Esophagus muscularis mucosa (tissue), 4 donors: ENCODE measurements around the gene NTM. TPM values are rescaled to one million over a fixed set of nuclear protein-coding genes. Genes with fewer than 3 reads are reported as not detected.

ENCODE experiments used
- DNase-seq: peaks from one replicate; pipeline ENCODE4 v3.0.0-alpha.2; 2017; ENCODE audit errors: extremely low spot score
- H3K27ac ChIP-seq, 4 donors: fragments of 200-600 bp; sonication (generic); replicated peaks in 1 of 4; 1 replicate in 3 of 4; 2 replicates in 1 of 4; pipeline ENCODE4 v1.5.1; 2016 to 2019; ENCODE audit warnings: mild to moderate bottlenecking in 1 of 4
- H3K27me3 ChIP-seq, 4 donors: fragments of 200-600 bp; sonication (generic); one replicate each; pipeline versions ENCODE4 v1.5.1 to v1.6.0; 2016 to 2019
- H3K36me3 ChIP-seq, 4 donors: fragments of 200-600 bp; sonication (generic); one replicate each; pipeline ENCODE4 v1.5.1; 2016 to 2019
- H3K4me1 ChIP-seq, 4 donors: fragments of 200-600 bp; sonication (generic); one replicate each; pipeline ENCODE4 v1.5.1; 2016 to 2019
- H3K4me3 ChIP-seq, 4 donors: fragments of 200-600 bp; sonication (generic); 1 replicate in 2 of 4; 2 replicates in 2 of 4; pipeline ENCODE4 v1.5.1; 2016 to 2019; ENCODE audit warnings: mild to moderate bottlenecking in 4 of 4, moderate library complexity in 1 of 4
- H3K9me3 ChIP-seq, 4 donors: fragments of 200-600 bp; sonication (generic); 1 replicate in 3 of 4; 2 replicates in 1 of 4; pipeline ENCODE4 v1.5.1; 2016 to 2019
- EP300 ChIP-seq: sonication (generic); formaldehyde crosslinking; IDR thresholded peaks from one replicate; pipeline ENCODE4 v1.6.1; 2017; ENCODE audit warnings: antibody characterized with exemption
- POLR2A ChIP-seq: fragments of 450-650 bp; IDR thresholded peaks from one replicate; pipeline ENCODE4 v1.6.1; 2017; ENCODE audit warnings: antibody characterized with exemption, moderate library complexity, mild to moderate bottlenecking, low read depth
- POLR2AphosphoS5 ChIP-seq, 2 donors: sonication (generic); formaldehyde crosslinking; IDR thresholded peaks; one replicate each; pipeline ENCODE4 v1.6.1; 2017; ENCODE audit warnings: antibody characterized with exemption in 2 of 2
- WGBS: methylation state at CpG from one replicate; pipeline ENCODE4 v1.1.5; 2018; 5-methylcytosine and 5-hydroxymethylcytosine counted together
- intact Hi-C: fragments of 100-400 bp; cut with DNase I; formaldehyde crosslinking; loops from one replicate; pipeline ENCODE4 v1.15.1; 2023
- total RNA-seq, 4 donors: library from RNA; depleted of rRNA; stranded (reverse); fragments of >200 nt; gene quantifications; one replicate each; pipeline versions ENCODE4 v1.1.0 to v1.2.1, GENCODE V29; 2016
- TF ChIP-seq, protein P1 (sequence below), 3 experiments: fragments of 200-600 bp in 2 of 3; fragments of 450-650 bp in 1 of 3; sonication (generic) in 2 of 3; IDR thresholded peaks; one replicate each; pipeline ENCODE4 v1.5.1; 2017 to 2019; ENCODE audit warnings: antibody characterized with exemption in 3 of 3, mild to moderate bottlenecking in 2 of 3, moderate library complexity in 1 of 3

NTM gene
- total RNA-seq, 4 donors from 2014 or later, result 5.6 to 25.3 (median 8.3) TPM

DNA sequence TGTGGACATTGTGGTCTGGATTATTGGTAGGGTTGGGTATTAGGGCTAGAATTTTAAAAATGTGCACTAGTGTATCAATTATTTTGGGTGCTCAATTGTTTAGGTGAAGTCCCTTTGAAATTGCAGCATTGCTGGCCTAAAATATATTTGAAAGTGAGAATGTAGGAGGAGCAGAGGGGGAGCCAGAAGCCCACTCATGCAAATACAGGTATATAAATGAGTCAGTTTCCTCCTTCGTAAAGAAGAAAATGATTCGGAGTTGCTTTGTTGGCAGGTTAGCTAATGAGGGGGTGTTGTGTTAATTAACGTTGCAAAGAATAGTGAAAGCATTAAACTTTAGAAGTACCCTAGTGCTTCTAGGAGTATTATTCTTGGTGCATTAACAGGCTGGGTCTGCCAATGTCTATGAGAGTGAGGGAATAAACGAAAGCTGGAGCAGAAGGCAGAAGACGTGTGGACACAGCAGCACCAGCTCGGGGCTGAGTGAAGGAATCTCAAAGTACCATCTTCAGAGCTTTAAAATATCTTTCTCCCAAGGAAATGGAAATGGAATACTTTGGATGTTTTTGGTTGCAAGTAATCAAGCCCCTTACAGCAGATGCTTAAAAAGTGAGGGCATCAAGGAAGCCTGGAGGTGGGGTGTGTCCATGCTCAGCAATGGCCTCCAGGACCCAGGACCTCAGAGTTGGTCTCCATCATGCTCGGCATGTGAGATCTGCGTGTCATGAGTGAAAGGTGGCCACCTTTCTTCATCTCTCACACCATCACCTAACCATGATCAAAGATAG lies 522.9 kb downstream of the NTM start:
- no peak for DNase-seq
- Histone ChIP-seq H3K27me3 (no peaks in the 10 kb centered on the region), H3K27ac (no peak overlapping the region), H3K4me3 (no peak overlapping the region), H3K4me1 (peaks cover 16 to 46% (median 41%) of the 10 kb centered on the region in 4 donors), H3K9me3 (no peaks in the 10 kb centered on the region), H3K36me3 (no peaks in the 10 kb centered on the region)
- TF ChIP-seq EP300 (no peak), POLR2A (no peak), POLR2AphosphoS5 (IDR thresholded peaks at IDR 0.05) (no peak)
- TF ChIP-seq, protein P1, sequence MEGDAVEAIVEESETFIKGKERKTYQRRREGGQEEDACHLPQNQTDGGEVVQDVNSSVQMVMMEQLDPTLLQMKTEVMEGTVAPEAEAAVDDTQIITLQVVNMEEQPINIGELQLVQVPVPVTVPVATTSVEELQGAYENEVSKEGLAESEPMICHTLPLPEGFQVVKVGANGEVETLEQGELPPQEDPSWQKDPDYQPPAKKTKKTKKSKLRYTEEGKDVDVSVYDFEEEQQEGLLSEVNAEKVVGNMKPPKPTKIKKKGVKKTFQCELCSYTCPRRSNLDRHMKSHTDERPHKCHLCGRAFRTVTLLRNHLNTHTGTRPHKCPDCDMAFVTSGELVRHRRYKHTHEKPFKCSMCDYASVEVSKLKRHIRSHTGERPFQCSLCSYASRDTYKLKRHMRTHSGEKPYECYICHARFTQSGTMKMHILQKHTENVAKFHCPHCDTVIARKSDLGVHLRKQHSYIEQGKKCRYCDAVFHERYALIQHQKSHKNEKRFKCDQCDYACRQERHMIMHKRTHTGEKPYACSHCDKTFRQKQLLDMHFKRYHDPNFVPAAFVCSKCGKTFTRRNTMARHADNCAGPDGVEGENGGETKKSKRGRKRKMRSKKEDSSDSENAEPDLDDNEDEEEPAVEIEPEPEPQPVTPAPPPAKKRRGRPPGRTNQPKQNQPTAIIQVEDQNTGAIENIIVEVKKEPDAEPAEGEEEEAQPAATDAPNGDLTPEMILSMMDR (IDR thresholded peaks at IDR 0.05), result no peak
- WGBS, result 90% methylated on average over 8 of the region's 8 CpGs
- intact Hi-C loops, result no loop called here

DNA sequence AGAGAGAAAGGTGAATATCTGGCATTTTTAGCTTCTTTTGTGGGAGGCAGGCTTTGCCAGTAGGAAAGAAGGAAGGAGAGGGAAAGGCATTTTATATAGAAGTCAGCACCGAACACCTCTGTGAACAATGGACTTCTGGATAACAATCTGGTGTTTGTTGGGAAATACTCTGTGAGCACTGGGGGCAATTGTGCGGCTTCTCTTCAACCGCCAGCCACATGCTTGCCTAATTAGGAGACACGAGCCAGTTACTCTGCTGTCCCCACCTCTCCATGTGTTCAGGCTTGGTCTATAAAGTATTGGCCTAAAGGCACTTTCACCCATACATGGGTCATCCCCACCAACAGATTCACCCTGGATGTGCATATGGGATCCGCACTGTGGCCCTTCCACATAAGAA lies 523.6 kb downstream of the NTM start:
- WGBS, result 87% methylated on average over 5 of the region's 5 CpGs
- H3K27me3 ChIP-seq, result no peaks in the 10 kb centered on the region
- H3K36me3 ChIP-seq, result no peaks in the 10 kb centered on the region
- peaks cover 11 to 39% (median 35%) of the 10 kb centered on the region in 4 donors for H3K4me1 ChIP-seq
- no peak for DNase-seq
- H3K4me3 ChIP-seq, result no peak overlapping the region
- H3K9me3 ChIP-seq, result no peaks in the 10 kb centered on the region
- H3K27ac ChIP-seq, result no peak overlapping the region
- TF ChIP-seq EP300, result no peak
- TF ChIP-seq POLR2AphosphoS5 (IDR thresholded peaks at IDR 0.05), result no peak
- TF ChIP-seq, protein P1 (IDR thresholded peaks at IDR 0.05), result no peak
- no peak for TF ChIP-seq POLR2A
- intact Hi-C loops, result no loop called here

DNA sequence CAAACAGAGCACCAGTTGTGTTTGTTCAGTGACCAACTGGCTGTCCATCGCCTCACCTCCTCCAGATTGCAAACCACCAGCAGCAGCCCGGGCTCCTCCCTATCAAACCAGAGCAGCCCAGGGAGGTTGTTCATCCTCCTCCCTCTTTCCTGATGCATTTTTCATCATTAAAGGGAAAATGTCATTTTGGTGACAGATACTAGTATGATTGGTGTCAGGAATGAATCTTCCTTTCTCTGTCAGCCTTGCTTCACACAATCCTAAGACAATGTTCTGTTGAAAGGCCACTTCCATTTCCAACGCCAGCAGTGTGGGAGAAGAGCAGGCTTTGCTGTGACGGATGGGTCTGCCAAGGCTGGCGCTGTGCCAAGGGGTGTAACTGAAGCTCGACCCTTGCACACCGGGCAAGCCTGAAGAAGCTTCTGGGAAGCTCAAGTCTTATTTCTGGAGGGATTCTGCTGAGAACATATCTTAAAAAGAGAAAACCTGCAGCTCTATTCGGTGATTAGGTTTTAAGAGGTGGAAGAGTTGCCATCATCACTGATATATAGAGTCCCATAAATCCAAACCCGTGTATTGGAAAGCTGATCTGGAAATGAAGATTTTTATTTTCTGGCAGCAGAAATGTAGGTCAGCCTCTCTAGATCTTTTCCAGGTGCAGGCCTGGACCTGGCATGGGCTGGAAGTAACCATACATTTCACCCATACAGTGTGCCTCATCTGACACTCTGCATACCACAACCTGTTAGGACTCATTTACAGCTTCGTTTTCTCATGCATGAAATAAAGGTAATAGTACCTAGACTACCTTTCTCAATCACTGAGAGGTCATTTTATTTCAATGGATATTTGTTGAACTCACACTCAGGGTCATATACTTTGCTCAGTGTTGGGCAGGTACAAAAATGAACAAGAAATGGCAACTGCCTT lies 524.5 kb downstream of the NTM start:
- no peak overlapping the region for H3K27ac ChIP-seq
- H3K4me3 ChIP-seq, result no peak overlapping the region
- WGBS, result 54% methylated on average over 10 of the region's 10 CpGs
- intact Hi-C loops, result no loop called here
- DNase-seq, result no peak
- no peaks in the 10 kb centered on the region for H3K9me3 ChIP-seq
- no peaks in the 10 kb centered on the region for H3K27me3 ChIP-seq
- no peaks in the 10 kb centered on the region for H3K36me3 ChIP-seq
- TF ChIP-seq POLR2A, result no peak
- TF ChIP-seq, protein P1 (IDR thresholded peaks at IDR 0.05), result no peak
- no peak for TF ChIP-seq EP300
- peaks cover 5 to 30% (median 26%) of the 10 kb centered on the region in 4 donors for H3K4me1 ChIP-seq

- Histone ChIP-seq H3K27ac (no peak overlapping the region), H3K9me3 (no peaks in the 10 kb centered on the region), H3K36me3 (no peaks in the 10 kb centered on the region), H3K27me3 (no peaks in the 10 kb centered on the region), H3K4me1 (peaks cover 0 to 21% (median 16%) of the 10 kb centered on the region in 4 donors), H3K4me3 (no peak overlapping the region)
- 57% methylated on average over 2 of the region's 2 CpGs for WGBS
- no peak for DNase-seq
- TF ChIP-seq POLR2AphosphoS5 (IDR thresholded peaks at IDR 0.05), result no peak
- TF ChIP-seq, protein P1 (IDR thresholded peaks at IDR 0.05), result no peak
- no peak for TF ChIP-seq POLR2A
- no peak for TF ChIP-seq EP300
- intact Hi-C loops, result no loop called here
Measured at GRCh38 chr11:131895865-131896264, 525.5 kb downstream of the NTM start.
